Measurements from ENCODE around the gene HAUS3. TPM values are rescaled to one million over a fixed set of nuclear protein-coding genes. Genes with fewer than 3 reads are reported as not detected.
"Not testable (repeated sequence)": the region's sequence is repeated elsewhere in the genome, so short reads cannot be mapped to it uniquely, and the experiment has no call there.

HAUS3 gene
- total and polyA plus RNA-seq, 3 donors from 2014 or later, result 13.8 to 44.0 (median 40.1) TPM

DNA sequence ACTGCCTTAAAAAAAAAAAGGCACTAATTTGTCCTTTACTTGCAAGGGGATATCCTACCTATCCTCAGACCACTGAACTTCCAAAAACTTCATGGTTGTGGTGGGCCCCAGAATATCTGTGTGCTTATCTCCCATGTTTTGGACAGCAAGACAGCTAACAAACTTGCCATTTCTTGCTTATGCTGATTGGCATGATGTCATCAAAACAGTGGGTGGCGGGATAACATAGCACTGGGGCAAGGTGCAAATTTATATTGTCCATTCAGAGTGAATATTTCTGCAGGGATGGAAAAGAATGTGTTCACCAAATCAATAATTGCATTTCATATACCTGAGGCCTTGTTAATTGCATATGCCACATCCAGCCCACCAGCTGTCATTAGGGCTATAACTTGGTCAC, 23.5 kb downstream of the HAUS3 start:
- intact Hi-C loops (cut with DNase I; ENCODE audit: low total_unique reads), result no loop called here
- no peaks in the 10 kb centered on the region for H3K36me3 ChIP-seq (ENCODE audit: low read depth, missing control alignments)
- no peak for TF ChIP-seq POLR2A (IDR thresholded peaks at IDR 0.05)
- TF ChIP-seq, protein P1, sequence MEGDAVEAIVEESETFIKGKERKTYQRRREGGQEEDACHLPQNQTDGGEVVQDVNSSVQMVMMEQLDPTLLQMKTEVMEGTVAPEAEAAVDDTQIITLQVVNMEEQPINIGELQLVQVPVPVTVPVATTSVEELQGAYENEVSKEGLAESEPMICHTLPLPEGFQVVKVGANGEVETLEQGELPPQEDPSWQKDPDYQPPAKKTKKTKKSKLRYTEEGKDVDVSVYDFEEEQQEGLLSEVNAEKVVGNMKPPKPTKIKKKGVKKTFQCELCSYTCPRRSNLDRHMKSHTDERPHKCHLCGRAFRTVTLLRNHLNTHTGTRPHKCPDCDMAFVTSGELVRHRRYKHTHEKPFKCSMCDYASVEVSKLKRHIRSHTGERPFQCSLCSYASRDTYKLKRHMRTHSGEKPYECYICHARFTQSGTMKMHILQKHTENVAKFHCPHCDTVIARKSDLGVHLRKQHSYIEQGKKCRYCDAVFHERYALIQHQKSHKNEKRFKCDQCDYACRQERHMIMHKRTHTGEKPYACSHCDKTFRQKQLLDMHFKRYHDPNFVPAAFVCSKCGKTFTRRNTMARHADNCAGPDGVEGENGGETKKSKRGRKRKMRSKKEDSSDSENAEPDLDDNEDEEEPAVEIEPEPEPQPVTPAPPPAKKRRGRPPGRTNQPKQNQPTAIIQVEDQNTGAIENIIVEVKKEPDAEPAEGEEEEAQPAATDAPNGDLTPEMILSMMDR (IDR thresholded peaks at IDR 0.05), result no peak
- H3K4me1 ChIP-seq, result no peaks in the 10 kb centered on the region
- H3K27ac ChIP-seq, result no peak overlapping the region
- H3K27me3 ChIP-seq, result no peaks in the 10 kb centered on the region
- no peak overlapping the region for H3K4me3 ChIP-seq
- no peak for DNase-seq
- H3K9me3 ChIP-seq, result no peaks in the 10 kb centered on the region
- 92 to 100% methylated on average over 1 of the region's 1 CpG for WGBS, 2 donors

DNA sequence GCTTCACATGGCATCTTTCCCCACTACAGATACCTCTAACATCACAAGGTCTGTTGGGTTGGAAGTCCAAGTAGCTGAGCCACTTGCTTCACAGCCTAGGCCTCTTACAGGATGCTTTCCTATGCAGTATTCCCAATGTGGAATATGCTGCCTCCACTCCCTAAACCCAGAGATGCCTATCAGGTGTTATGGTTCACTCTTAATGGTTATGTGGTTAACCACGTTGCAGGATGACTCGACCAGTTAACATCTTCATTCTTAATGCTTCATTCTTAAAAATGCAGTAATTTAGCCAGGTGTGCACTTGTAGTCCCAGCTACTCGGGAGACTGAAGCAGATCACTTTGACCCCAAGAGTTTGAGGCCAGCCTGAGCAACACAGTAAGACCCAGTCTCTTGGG, 24.2 kb downstream of the HAUS3 start:
- Histone ChIP-seq H3K9me3 (no peaks in the 10 kb centered on the region), H3K27ac (no peak overlapping the region), H3K27me3 (no peaks in the 10 kb centered on the region), H3K4me3 (no peak overlapping the region), H3K4me1 (no peaks in the 10 kb centered on the region), H3K36me3 (ENCODE audit: low read depth, missing control alignments) (no peaks in the 10 kb centered on the region)
- 75 to 86% methylated on average over 3 of the region's 3 CpGs for WGBS, 2 donors
- intact Hi-C loops (cut with DNase I; ENCODE audit: low total_unique reads), result no loop called here
- no peak for DNase-seq
- no peak for TF ChIP-seq POLR2A (IDR thresholded peaks at IDR 0.05)
- TF ChIP-seq, protein P1 (IDR thresholded peaks at IDR 0.05), result no peak

DNA sequence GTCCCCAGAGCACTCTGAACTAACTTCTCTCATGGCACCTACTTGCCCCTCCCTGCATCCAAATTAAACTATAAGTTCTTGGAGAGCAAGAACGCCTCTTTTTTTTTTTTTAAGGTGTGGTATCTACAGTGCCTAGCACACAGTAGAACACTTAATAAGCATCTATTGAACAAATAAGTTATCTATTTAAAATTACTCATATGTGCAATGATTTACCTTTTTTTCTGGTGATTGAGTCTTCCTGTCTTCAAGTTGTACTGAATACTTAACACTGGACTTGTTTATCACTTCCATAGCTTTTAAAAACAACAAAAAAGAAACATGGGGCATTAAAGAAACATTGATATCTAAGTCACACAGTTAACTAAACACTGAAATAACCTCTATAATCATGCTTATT, 29.1 kb downstream of the HAUS3 start:
- TF ChIP-seq POLR2A (IDR thresholded peaks at IDR 0.05), result no peak
- TF ChIP-seq, protein P1 (IDR thresholded peaks at IDR 0.05), result no peak
- no peaks in the 10 kb centered on the region for H3K27me3 ChIP-seq
- 89 to 100% methylated on average over 1 of the region's 1 CpG for WGBS, 2 donors
- H3K36me3 ChIP-seq (ENCODE audit: low read depth, missing control alignments), result no peaks in the 10 kb centered on the region
- H3K9me3 ChIP-seq, result no peaks in the 10 kb centered on the region
- H3K27ac ChIP-seq, result no peak overlapping the region
- H3K4me3 ChIP-seq, result no peak overlapping the region
- intact Hi-C loops (cut with DNase I; ENCODE audit: low total_unique reads), result no loop called here
- no peaks in the 10 kb centered on the region for H3K4me1 ChIP-seq
- no peak for DNase-seq

DNA sequence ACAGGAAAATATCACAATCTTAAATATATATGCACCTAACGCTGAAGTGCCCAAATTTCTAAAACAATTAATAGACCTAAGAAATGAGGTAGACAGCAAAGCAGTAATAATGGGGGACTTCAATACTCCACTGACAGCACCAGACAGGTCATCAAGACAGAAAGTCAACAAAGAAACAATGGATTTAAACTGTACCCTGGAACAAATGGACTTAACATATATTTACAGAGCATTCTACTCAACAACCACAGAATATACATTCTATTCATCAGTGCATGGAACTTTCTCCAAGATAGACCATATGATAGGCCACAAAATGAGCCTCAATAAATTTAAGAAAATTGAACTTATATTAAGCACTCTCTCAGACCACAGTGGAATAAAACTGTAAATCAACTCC, 39.1 kb downstream of the HAUS3 start:
- H3K27ac ChIP-seq; H3K9me3 ChIP-seq; intact Hi-C loops (cut with DNase I; ENCODE audit: low total_unique reads); H3K4me1 ChIP-seq; DNase-seq; H3K4me3 ChIP-seq; H3K27me3 ChIP-seq; H3K36me3 ChIP-seq (ENCODE audit: low read depth, missing control alignments): not testable (repeated sequence)
- 88 to 97% methylated on average over 1 of the region's 1 CpG for WGBS, 2 donors

DNA sequence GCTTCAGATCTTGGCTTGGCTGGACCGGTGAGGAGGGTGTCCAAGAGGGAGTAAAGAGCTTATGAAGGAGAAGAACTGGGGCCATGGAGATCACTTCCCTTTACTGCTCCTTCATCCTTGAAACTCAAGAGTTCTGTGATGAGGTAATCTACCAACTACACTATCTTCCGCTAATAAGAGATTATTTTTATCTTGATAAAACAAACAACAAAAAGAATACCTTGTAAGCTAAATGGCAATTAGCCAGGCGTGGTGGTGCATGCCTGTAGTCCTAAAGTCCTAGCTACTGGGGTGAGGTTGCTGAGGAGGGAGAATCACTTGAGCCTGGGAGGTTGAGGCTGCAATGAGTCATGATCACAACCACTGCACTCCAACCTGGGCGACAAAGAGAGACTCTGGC, 47.4 kb downstream of the HAUS3 start:
- 87 to 92% methylated on average over 4 of the region's 4 CpGs for WGBS, 2 donors
- TF ChIP-seq POLR2A (IDR thresholded peaks at IDR 0.05), result no peak
- TF ChIP-seq, protein P1 (IDR thresholded peaks at IDR 0.05), result no peak
- no peak for DNase-seq

More for the DNA sequence above, 47.4 kb downstream of the HAUS3 start:
- Histone ChIP-seq H3K9me3 (no peaks in the 10 kb centered on the region), H3K36me3 (ENCODE audit: low read depth, missing control alignments) (no peaks in the 10 kb centered on the region), H3K27ac (no peak overlapping the region), H3K4me3 (no peak overlapping the region), H3K27me3 (no peaks in the 10 kb centered on the region), H3K4me1 (no peaks in the 10 kb centered on the region)
- intact Hi-C loops (cut with DNase I; ENCODE audit: low total_unique reads), result no loop called here

All from testis (tissue), 3 donors.